Mammary epithelial cell (primary cell): ENCODE data around the gene ADGRL3.

Experiments
- CTCF ChIP-seq, 2 donors: IDR thresholded peaks in 1 of 2; conservative IDR thresholded peaks in 1 of 2; 2 replicates each; pipeline ENCODE4 v1.5.1; 2011 to 2012; ENCODE audit warnings: inconsistent platforms in 2 of 2, low read length in 2 of 2, mild to moderate bottlenecking in 2 of 2, control low read depth in 1 of 2, low read depth in 1 of 2; ENCODE audit not compliant: insufficient read depth in 1 of 2; ENCODE audit errors: extremely low read depth in 1 of 2
- EZH2 ChIP-seq: IDR thresholded peaks from 2 replicates; pipeline ENCODE4 v1.6.1; 2012; ENCODE audit warnings: low read length, inconsistent platforms, borderline replicate concordance

GRCh38 chr4:61919561-61919960 is 719.4 kb downstream of the ADGRL3 start:
- TF ChIP-seq CTCF (conservative IDR thresholded peaks at IDR 0.05 in 1 of 2, IDR thresholded peaks at IDR 0.05 in 1 of 2; ENCODE audit: extremely low read depth in 1 of 2, insufficient read depth in 1 of 2, low read depth in 1 of 2, low read length in 2 of 2) (no peak), EZH2 (no peak)
